AG04450 (cell line): ENCODE measurements around the gene ZDHHC11. TPM values are rescaled to one million over a fixed set of nuclear protein-coding genes. Genes with fewer than 3 reads are reported as not detected.
"Not testable (repeated sequence)": the region's sequence is repeated elsewhere in the genome, so short reads cannot be mapped to it uniquely, and the experiment has no call there.

ENCODE experiments used
- CTCF ChIA-PET: fragments of 300-600, 350-600 bp; formaldehyde crosslinking; extraction: SDS; loops from one replicate; lab custom pipeline; 2022; ENCODE audit warnings: antibody characterized with exemption, inconsistent platforms; lab: Charles Lee
- POLR2A ChIA-PET: fragments of 350-600 bp; formaldehyde crosslinking; extraction: SDS; loops from one replicate; lab custom pipeline; 2021; ENCODE audit warnings: antibody characterized with exemption, inconsistent platforms; lab: Yijun Ruan, JAX
- DNase-seq: peaks from one replicate; pipeline ENCODE4 v3.0.0-alpha.2; 2011; ENCODE audit warnings: low read depth, low spot score
- H3K27ac ChIP-seq: one replicate; pipeline ENCODE4 v1.5.1; 2012; ENCODE audit warnings: low read depth, low read length, control low read depth
- H3K27me3 ChIP-seq: one replicate; pipeline ENCODE4 v1.6.0; 2012; ENCODE audit warnings: low read length; ENCODE audit not compliant: control insufficient read depth, insufficient read depth
- H3K4me3 ChIP-seq: 2 replicates; pipeline ENCODE4 v1.5.1; 2011; ENCODE audit warnings: mild to moderate bottlenecking, low read depth, low read length, control low read depth
- H3K9me3 ChIP-seq: 2 replicates; pipeline ENCODE4 v1.5.1; 2012; ENCODE audit warnings: low read length; ENCODE audit not compliant: control insufficient read depth, insufficient read depth
- polyA plus RNA-seq: library from polyadenylated mRNA; depleted of rRNA; stranded (reverse); fragments of >200 nt; gene quantifications from 2 replicates; pipeline ENCODE4 v1.2.3, GENCODE V29; 2011
- TF ChIP-seq, protein P1 (sequence below): IDR thresholded peaks from 2 replicates; pipeline ENCODE4 v1.5.1; 2011; ENCODE audit warnings: low read depth, low read length, control low read depth, inconsistent platforms

The ZDHHC11 gene
- polyA plus RNA-seq, 1 experiment = 0.26 TPM

DNA sequence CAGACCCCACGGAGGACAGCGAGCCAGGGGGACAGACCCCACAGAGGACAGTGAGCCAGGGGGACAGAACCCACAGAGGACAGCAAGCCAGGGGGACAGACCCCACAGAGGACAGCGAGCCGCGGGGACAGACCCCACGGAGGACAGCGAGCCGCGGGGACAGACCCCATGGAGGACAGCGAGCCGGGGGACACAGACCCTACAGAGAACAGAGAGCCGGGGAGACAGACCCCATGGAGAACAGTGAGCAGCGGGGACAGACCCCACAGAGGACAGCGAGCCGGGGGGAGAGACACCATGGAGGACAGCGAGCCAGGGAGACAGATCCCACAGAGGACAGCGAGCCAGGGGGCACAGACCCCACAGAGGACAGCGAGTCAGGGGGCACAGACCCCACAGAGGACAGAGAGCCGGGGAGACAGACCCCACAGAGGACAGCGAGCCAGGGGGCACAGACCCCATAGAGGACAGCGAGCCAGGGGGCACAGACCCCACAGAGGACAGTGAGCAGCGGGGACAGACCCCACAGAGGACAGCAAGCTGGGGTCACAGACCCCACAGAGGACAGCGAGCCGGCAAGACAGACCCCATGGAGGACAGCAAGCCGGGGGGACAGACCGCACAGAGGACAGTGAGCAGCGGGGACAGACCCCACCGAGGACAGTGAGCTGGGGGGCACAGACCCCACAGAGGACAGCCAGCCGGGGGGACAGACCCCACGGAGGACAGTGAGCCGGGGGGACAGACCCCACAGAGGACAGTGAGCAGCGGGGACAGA is 4.4 kb upstream of the ZDHHC11 start:
- H3K9me3 ChIP-seq = no peaks in the 10 kb centered on the region; the same call in 1 of the 2 replicates
- POLR2A ChIA-PET = no interaction called here
- no peak for DNase-seq
- H3K4me3 ChIP-seq = no peak overlapping the region
- H3K27me3 ChIP-seq = peaks cover 12% of the 10 kb centered on the region
- CTCF ChIA-PET = no interaction called here
- TF ChIP-seq, protein P1, sequence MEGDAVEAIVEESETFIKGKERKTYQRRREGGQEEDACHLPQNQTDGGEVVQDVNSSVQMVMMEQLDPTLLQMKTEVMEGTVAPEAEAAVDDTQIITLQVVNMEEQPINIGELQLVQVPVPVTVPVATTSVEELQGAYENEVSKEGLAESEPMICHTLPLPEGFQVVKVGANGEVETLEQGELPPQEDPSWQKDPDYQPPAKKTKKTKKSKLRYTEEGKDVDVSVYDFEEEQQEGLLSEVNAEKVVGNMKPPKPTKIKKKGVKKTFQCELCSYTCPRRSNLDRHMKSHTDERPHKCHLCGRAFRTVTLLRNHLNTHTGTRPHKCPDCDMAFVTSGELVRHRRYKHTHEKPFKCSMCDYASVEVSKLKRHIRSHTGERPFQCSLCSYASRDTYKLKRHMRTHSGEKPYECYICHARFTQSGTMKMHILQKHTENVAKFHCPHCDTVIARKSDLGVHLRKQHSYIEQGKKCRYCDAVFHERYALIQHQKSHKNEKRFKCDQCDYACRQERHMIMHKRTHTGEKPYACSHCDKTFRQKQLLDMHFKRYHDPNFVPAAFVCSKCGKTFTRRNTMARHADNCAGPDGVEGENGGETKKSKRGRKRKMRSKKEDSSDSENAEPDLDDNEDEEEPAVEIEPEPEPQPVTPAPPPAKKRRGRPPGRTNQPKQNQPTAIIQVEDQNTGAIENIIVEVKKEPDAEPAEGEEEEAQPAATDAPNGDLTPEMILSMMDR = no peak
- no peak overlapping the region for H3K27ac ChIP-seq

DNA sequence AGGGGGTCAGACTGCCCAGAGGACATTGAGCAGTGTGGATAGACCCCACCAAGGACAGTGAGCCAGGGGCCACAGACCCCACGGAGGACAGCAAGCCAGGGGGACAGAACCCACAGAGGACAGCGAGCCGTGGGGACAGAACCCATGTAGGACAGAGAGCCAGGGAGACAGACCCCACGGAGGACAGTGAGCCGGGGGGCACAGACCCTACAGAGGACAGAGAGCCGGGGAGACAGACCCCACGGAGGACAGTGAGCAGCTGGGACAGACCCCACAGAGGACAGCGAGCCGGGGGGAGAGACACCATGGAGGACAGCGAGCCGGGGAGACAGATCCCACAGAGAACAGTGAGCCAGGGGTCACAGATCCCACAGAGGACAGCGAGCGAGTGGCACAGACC is 3.4 kb upstream of the ZDHHC11 start:
- DNase-seq = no peak
- POLR2A ChIA-PET = no interaction called here
- TF ChIP-seq, protein P1 = no peak
- peaks cover 14% of the 10 kb centered on the region for H3K27me3 ChIP-seq
- H3K27ac ChIP-seq = no peak overlapping the region
- CTCF ChIA-PET = no interaction called here
- no peaks in the 10 kb centered on the region; the same call in 1 of the 2 replicates for H3K9me3 ChIP-seq
- no peak overlapping the region for H3K4me3 ChIP-seq

DNA sequence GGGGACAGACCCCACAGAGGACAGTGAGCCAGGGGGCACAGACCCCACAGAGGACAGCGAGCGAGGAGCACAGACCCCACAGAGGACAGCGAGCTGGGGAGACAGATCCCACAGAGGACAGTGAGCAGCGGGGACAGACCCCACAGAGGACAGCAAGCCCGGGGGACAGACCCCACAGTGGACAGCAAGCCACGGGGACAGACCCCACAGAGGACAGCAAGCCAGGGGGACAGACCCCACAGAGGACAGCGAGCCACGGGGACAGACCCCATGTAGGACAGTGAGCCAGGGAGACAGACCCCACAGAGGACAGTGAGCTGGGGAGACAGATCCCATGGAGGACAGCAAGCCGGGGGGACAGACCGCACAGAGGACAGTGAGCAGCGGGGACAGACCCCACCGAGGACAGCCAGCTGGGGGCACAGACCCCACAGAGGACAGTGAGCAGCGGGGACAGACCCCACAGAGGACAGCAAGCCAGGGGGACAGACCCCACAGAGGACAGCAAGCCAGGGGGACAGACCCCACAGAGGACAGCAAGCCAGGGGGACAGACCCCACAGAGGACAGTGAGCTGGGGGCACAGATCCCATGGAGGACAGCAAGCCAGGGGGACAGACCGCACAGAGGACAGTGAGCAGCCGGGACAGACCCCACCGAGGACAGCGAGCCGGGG is 2.8 kb upstream of the ZDHHC11 start:
- H3K9me3 ChIP-seq, H3K4me3 ChIP-seq, POLR2A ChIA-PET, H3K27ac ChIP-seq, DNase-seq, CTCF ChIA-PET: not testable (repeated sequence)
- H3K27me3 ChIP-seq = peaks cover 14% of the 10 kb centered on the region

DNA sequence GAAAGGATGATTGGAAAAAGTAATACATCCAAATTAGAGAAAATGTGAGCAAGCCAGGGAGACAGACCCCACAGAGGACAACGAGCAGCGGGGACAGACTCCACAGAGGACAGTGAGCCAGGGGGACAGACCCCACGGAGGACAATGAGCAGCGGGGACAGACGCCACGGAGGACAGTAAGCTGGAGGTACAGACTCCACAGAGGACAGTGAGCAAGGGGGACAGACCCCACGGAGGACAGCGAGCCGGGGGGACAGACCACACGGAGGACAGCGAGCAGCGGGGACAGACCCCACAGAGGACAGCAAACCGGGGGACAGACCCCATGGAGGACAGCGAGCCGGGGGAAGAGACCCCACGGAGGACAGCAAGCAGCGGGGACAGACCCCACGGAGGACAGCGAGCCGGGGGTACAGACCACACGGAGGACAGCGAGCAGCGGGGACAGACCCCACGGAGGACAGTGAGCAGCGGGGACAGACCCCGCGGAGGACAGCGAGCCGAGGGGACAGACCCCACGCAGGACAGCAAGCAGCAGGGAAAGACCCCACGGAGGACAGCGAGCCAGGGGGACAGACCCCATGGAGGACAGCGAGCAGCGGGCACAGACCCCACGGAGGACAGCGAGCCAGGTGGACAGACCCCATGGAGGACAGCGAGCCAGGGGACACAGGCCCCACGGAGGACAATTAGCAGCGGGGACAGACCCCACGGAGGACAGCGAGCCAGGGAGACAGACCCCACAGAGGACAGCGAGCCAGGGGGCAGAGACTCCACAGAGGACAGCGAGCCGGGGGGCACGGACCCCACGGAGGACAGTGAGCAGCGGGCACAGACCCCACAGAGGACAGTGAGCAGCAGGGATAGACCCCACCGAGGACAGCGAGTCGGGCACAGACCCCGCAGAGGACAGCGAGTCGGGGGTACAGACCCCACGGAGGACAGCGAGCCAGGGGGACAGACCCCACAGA is 1.9 kb upstream of the ZDHHC11 start:
- CTCF ChIA-PET = no interaction called here

DNA sequence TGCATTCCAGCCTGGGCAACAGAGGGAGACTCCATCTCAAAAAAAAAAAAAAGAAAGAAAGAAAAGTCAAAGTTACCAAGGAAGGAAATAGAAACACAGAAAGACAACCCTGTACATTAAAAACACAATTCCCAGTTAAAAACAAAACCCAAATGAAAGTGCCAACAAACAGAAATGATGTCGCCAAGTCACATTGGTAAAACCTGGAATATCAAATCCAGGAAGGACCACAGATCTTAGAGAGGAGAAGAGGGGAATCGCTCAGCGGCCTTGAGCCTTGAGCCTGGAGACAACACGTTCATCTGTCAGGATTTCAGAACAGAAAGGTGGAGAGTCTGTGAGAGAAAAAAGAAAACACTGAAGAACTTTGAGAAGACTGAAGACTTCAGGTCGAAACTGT is 1.2 kb upstream of the ZDHHC11 start:
- CTCF ChIA-PET = no interaction called here
- H3K4me3 ChIP-seq = no peak overlapping the region
- H3K27me3 ChIP-seq = peaks cover 14% of the 10 kb centered on the region
- TF ChIP-seq, protein P1 = no peak
- H3K9me3 ChIP-seq = no peaks in the 10 kb centered on the region; the same call in 1 of the 2 replicates
- no peak overlapping the region for H3K27ac ChIP-seq
- no peak for DNase-seq
- POLR2A ChIA-PET = no interaction called here

More for the DNA sequence above, 1.9 kb upstream of the ZDHHC11 start:
- H3K27ac ChIP-seq = no peak overlapping the region
- DNase-seq = no peak
- POLR2A ChIA-PET = no interaction called here
- H3K9me3 ChIP-seq = no peaks in the 10 kb centered on the region; the same call in 1 of the 2 replicates
- no peak overlapping the region for H3K4me3 ChIP-seq
- TF ChIP-seq, protein P1 = no peak
- peaks cover 14% of the 10 kb centered on the region for H3K27me3 ChIP-seq
